T-helper 17 cell (primary cell): Measurements from ENCODE around the gene IPO9. TPM values are rescaled to one million over a fixed set of nuclear protein-coding genes. Genes with fewer than 3 reads are reported as not detected.
A peak's percentile ranks its signal among the peaks of the same experiment; 100 is the strongest.

ENCODE experiments used
- ATAC-seq: fragments of 150-1000 bp; cut with Tn5 transposase; 2 replicates; pipeline ENCODE4 v1.10.0; 2021; ENCODE audit warnings: mild to moderate bottlenecking, moderate library complexity
- DNase-seq, 3 donors: peaks; one replicate each; pipeline versions ENCODE4 v3.0.0 to v3.0.0-alpha.2; 2020 to 2021
- H3K9me3 ChIP-seq: one replicate; pipeline ENCODE4 v1.7.0; 2013; ENCODE audit warnings: low read length, mild to moderate bottlenecking; ENCODE audit not compliant: control insufficient read depth, poor library complexity, severe bottlenecking
- H3K27ac Mint-ChIP-seq: one replicate; pipeline ENCODE4 v1.8.0; 2022; ENCODE audit warnings: mild to moderate bottlenecking, moderate library complexity, mixed read lengths
- H3K27me3 Mint-ChIP-seq: one replicate; pipeline ENCODE4 v1.8.0; 2022; ENCODE audit warnings: mixed read lengths
- H3K36me3 Mint-ChIP-seq: one replicate; pipeline ENCODE4 v1.8.0; 2022; ENCODE audit warnings: low read depth, mixed read lengths
- H3K4me1 Mint-ChIP-seq: one replicate; pipeline ENCODE4 v1.8.0; 2022; ENCODE audit warnings: mild to moderate bottlenecking, mixed read lengths
- H3K4me3 Mint-ChIP-seq: one replicate; pipeline ENCODE4 v1.8.0; 2022; ENCODE audit warnings: mild to moderate bottlenecking, moderate library complexity, mixed read lengths
- total RNA-seq, 4 donors: library from RNA in 2 of 4; stranded (reverse) in 2 of 4; gene quantifications; one replicate each; pipeline ENCODE4 v1.2.3 and lab custom pipeline; 2022 to 2026

IPO9 gene
- total RNA-seq, 2 donors from 2014 or later: 24.0 to 29.3 TPM

DNA sequence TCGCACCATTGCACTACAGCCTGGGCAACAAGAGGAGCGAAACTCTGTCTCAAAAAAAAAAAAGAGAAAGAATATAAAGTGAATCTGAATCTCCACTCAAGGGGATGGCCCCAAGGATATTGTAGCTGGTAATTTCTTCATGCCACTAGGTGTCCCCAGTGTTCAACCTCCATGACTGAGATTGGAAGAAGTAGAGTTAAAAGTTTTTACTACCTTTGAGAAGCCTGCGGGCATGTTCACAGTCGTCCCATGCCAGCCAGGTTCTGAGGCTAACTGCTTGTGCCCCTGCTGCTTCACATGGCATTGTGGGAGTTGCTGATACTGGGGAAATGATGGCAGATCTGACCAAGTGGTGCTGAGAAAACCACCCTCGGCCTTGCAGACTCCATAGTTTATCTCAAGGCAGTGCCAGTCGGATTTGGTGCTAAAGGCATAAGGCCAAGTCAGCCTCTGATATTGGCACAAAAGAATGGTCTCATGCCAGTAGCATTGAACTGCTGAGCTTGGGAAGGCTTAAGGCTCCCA is 49.0 kb downstream of the IPO9 start:
- DNase-seq (no peak), ATAC-seq (no peak)
- Mint-ChIP-seq H3K27me3 (no peaks in the 10 kb centered on the region), H3K4me1 (peaks cover 3% of the 10 kb centered on the region), H3K4me3 (no peak overlapping the region), H3K27ac (no peak overlapping the region), H3K36me3 (peaks cover 4% of the 10 kb centered on the region)
- no peaks in the 10 kb centered on the region for H3K9me3 ChIP-seq

DNA sequence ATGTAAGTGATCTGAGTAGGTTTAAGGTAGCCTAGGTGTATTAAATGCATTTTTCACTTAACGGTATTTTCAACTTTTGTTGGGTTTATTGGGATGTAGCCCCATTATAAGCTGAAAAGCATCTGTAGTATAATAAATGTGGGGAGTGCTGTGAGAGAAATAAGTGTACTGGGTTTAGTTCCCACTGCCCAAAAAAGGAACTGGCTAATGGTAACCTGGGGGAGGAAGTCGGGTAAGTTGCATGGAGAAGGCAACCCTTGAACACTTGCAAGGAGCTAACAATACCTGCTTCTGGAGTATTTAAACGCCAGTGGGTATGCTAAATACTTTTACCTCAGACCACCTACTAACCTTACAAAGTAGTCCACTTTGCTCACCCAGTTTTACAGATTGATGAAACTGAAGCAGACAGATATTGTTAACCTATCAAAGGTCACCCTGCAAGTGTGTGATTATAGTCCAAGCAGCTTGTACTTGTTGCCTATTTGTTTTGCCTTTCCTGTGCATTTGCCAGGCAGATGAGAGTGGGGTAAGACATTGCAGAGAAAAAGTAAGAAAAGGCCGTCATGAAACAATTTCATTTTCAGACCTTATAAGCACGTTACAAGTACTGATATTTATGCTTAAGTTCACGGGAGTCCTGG is 52.1 kb downstream of the IPO9 start:
- Mint-ChIP-seq H3K4me1 (peaks cover 8% of the 10 kb centered on the region), H3K27me3 (peaks cover 5% of the 10 kb centered on the region), H3K27ac (no peak overlapping the region), H3K4me3 (no peak overlapping the region), H3K36me3 (no peaks in the 10 kb centered on the region)
- DNase-seq (no peak), ATAC-seq (no peak)
- H3K9me3 ChIP-seq: no peaks in the 10 kb centered on the region

DNA sequence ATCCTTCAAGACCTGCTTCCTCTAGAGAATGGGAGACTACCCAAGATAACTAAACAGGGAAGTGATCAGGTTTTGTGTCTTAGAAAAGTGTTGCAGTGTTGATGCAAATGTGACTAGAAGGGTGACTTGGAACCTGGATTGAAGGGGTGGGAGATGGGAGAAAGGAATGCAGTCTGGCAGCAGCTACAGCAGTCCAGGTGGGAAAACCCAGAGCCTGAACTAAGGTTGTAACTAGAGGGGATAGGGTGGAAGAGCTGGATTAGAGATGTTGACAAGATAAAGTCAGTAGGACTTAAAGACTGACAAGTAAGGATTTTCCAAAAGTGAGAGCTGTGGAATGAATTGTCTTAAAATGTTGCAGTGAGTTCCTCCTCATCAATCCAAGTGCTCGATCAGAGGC is 52.7 kb downstream of the IPO9 start:
- no peak overlapping the region for H3K4me3 Mint-ChIP-seq
- H3K9me3 ChIP-seq: no peaks in the 10 kb centered on the region
- no peaks in the 10 kb centered on the region for H3K36me3 Mint-ChIP-seq
- DNase-seq (no peak), ATAC-seq (no peak)
- no peak overlapping the region for H3K27ac Mint-ChIP-seq
- H3K27me3 Mint-ChIP-seq: peaks cover 6% of the 10 kb centered on the region
- peaks cover 8% of the 10 kb centered on the region for H3K4me1 Mint-ChIP-seq

DNA sequence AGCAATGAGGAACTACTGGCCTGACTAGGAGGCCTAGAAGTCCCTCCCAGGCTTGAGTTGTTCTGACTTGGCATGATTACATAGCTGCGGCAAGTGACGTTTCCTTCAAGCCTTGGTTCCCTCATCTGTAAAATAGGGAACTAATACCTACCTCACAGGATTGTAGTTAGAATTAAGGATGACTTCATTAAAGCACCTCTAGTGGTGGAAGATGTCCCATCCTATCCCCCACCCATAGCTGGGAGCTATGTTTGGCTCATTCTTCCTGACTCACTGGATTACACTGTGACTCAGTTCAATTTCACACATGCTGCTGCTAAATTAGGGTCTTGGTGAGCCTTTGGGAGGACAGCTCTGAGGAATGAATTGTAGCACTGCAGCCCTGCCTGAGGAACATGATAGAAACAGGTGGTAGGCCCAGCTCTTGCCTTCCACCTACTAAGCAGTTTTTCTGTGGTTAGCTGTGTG is 53.7 kb downstream of the IPO9 start:
- no peaks in the 10 kb centered on the region for H3K9me3 ChIP-seq
- Mint-ChIP-seq H3K27me3 (peaks cover 17% of the 10 kb centered on the region), H3K27ac (no peak overlapping the region), H3K4me1 (peaks cover 8% of the 10 kb centered on the region), H3K4me3 (no peak overlapping the region), H3K36me3 (no peaks in the 10 kb centered on the region)
- peak; percentile 71 for ATAC-seq
- DNase-seq: no peak

DNA sequence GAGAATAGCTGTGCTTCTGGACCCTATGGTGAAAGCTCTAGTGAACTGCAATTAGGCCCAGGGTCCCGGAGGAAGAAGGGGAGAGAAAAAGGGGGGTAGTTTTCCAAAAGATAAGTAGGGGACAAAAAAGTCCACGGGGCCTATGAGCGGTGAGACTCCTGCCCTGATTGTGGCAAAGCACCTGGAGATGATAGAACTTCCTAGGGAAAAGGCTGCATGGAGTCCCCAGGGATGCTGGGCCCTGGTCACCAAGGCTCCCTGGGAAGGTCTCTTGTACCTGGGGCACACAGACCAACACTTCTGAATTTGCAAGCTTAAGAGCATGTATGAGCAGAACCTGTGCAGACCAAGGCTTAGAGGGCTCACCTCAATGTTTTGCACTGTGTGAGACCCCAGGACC is 54.3 kb downstream of the IPO9 start:
- ATAC-seq (no peak), DNase-seq (no peak)
- H3K36me3 Mint-ChIP-seq: no peaks in the 10 kb centered on the region
- no peak overlapping the region for H3K4me3 Mint-ChIP-seq
- no peak overlapping the region for H3K27ac Mint-ChIP-seq
- peaks cover 11% of the 10 kb centered on the region for H3K4me1 Mint-ChIP-seq
- no peaks in the 10 kb centered on the region for H3K9me3 ChIP-seq
- peaks cover 23% of the 10 kb centered on the region for H3K27me3 Mint-ChIP-seq

DNA sequence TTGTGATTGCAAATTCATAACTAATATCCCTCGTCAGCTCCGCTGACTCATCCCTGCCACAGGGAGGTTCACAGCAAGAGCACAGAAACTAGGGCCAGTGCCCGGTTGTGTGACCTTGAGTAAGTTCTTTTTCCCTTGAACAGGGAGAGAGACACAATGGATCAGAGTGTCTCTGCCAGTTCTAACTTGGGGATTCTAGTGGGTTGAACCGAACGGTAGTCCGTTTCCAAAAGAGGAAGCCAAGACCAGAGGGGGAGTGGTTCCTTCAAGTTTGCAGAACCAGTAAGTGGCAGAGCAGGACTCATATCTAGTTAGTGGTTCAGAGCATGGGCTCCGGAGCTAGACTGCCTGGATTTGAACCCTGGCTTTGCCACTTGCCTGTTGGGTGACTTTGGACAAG is 54.8 kb downstream of the IPO9 start:
- Mint-ChIP-seq H3K4me3 (no peak overlapping the region), H3K27ac (no peak overlapping the region), H3K27me3 (peaks cover 23% of the 10 kb centered on the region), H3K36me3 (no peaks in the 10 kb centered on the region), H3K4me1 (peaks cover 12% of the 10 kb centered on the region)
- ATAC-seq (no peak), DNase-seq (no peak)
- H3K9me3 ChIP-seq: no peaks in the 10 kb centered on the region

DNA sequence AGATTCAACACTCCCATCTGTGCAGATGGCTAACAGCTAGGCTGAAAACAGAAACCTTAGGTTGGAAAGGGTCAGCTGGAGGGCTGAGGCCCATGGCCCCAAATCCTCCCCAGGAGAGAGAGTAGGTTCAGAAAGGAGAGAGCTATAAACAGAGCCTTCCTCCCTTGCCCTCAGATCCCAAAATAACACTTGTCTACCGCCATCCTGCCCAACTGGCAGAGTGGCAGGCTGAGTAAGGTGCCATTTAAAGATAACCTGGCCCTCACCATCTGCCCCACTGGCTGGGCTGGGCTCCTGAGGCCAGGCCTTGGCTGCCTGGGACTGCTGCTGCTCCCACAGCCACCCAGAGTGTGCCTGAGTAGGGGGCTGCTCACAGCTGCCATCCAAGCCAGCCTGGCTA is 55.5 kb downstream of the IPO9 start:
- no peaks in the 10 kb centered on the region for H3K36me3 Mint-ChIP-seq
- DNase-seq: no peak
- no peak overlapping the region for H3K4me3 Mint-ChIP-seq
- ATAC-seq: no peak
- peaks cover 12% of the 10 kb centered on the region for H3K4me1 Mint-ChIP-seq
- H3K27ac Mint-ChIP-seq: no peak overlapping the region
- H3K27me3 Mint-ChIP-seq: peaks cover 25% of the 10 kb centered on the region
- no peaks in the 10 kb centered on the region for H3K9me3 ChIP-seq

DNA sequence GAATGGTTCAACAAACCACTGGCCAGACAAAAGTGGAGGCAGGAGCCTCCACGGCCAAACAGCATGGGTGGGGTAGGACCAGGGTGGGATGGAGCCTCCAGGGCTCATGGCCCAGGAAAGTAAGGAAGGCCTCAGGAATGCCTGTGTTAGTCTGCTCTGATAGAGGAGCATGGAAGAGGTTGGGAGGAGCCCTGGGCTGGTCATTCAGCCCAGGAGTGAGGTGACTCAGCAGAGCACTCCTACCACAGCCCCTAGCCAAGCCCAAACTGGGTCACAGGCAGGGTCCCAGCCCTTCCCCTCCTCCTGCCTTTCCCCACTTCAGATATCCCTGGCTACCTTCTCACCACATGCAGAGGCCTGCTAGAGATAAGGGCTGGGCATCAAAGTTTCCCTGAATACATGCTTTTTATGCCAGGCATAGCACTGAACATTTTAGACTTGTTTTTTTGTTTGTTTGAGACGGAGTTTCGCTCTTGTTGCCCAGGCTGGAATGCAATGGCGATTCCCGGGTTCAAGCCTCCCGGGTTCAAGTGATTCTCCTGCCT is 56.6 kb downstream of the IPO9 start:
- Mint-ChIP-seq H3K27ac (no peak overlapping the region), H3K4me1 (peaks cover 14% of the 10 kb centered on the region), H3K36me3 (no peaks in the 10 kb centered on the region), H3K4me3 (no peak overlapping the region), H3K27me3 (peaks cover 35% of the 10 kb centered on the region)
- DNase-seq: no peak
- no peaks in the 10 kb centered on the region for H3K9me3 ChIP-seq
- ATAC-seq: no peak

DNA sequence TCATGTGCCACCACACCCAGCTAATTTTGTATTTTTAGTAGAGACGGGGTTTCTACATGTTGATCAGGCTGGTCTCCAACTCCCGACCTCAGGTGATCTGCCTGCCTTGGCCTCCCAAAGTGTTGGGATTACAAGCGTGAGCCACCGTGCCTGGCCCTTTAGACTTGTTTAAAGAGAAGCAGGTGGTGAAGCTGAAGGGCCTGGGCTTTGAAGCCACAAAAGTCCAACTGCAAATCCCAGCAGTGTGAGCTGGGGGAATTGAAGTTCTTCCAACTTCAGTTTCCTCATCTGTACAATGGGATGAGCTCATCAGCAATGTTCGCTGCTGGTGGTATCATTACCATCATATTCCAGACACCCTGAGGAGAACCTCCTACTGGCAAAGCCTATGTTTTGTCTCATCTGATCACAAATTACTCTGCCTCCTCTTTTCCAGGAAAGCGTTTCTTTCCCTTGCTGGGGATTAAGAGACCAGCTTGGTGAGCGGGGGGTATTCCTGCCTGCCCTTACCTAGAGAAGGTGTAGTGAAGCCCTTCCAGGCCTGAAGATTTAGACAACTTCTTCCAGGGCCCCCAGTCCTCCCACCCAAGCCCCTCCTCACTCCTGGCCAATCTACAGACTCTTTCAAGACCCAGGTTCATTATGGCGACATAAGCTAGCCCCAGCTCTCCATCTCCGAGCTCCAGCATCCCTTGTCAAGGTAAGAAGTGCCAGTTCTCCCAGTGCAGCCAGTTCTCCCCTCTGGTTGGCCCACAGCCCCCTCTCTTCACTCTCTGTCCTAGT is 57.3 kb downstream of the IPO9 start:
- H3K27me3 Mint-ChIP-seq: peaks cover 42% of the 10 kb centered on the region
- no peak overlapping the region for H3K4me3 Mint-ChIP-seq
- ATAC-seq (no peak), DNase-seq (no peak)
- peaks cover 14% of the 10 kb centered on the region for H3K4me1 Mint-ChIP-seq
- H3K9me3 ChIP-seq: no peaks in the 10 kb centered on the region
- no peaks in the 10 kb centered on the region for H3K36me3 Mint-ChIP-seq
- no peak overlapping the region for H3K27ac Mint-ChIP-seq

DNA sequence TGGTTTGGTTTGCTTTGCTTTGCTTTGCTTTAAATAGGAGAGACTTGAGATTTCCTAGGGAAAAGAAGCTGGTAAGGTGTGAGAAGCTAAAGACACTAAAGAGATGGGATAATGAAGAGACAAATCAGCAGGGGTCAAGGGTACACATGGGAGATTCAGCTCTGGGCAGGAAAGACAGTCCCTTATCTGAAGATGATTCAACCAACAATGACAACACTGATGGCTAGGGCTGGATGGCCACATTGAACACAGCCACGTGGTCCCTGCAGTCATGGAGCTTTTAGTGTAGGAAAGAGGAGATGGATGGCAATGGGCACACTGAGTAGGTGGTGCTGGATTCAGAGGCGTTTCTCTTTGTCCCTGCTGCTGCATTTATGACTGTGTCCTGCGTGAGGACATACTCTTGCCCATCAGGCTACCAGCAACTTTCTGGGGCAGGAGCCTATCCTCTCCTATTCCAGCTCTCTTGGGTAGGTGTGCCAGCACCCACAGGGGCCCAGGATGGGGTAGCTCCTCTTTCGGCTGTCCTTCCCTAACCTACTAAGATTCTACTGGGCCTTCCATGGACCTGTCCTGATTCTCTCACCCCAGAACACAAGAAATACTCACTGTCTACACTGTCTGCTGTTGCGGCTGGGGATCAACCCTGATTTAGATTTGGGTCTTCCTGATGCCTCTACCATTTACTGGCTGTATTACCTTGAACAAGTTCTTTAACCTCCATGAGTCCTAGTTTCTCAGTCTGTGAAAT is 58.3 kb downstream of the IPO9 start:
- Mint-ChIP-seq H3K36me3 (peaks cover 3% of the 10 kb centered on the region), H3K4me3 (no peak overlapping the region), H3K27me3 (peaks cover 52% of the 10 kb centered on the region), H3K4me1 (peaks cover 11% of the 10 kb centered on the region), H3K27ac (no peak overlapping the region)
- H3K9me3 ChIP-seq: no peaks in the 10 kb centered on the region
- DNase-seq (no peak), ATAC-seq (no peak)

DNA sequence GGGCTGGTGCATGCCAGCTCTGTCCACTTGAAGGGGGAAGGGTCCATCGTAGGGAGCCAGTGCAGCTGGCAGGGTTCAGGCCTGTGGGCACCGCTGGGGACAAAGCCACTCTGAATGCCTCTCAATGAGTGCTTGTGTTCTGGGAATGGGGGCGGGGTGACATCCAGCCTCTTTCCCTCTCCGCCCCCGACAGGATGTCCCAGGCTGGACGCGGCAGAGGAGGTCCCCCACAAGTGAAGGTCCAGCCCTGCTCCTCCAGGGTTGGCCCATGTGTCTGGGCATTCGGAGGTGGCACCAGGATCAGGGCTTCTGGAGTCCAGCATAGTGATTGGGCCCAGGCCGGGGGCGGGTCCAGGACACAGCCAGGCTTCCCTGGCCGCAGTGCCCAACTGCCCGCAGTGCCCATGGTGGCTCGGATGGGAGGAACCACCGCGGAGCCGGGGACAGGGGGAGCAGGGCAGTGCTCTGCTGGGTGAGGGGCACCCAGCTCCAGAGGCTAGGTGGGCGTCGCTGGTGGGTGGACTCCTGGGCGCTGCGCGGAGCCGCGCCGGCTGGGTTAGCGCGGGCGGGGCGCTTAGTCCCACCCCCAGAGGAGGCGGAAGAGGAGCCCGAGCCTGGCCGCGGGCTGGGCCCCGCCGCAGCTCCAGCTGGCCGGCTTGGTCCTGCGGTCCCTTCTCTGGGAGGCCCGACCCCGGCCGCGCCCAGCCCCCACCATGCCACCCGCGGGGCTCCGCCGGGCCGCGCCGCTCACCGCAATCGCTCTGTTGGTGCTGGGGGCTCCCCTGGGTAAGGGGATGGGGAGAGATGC is 59.5 kb downstream of the IPO9 start, which contains the start of gene SHISA4:
Gene SHISA4, plus strand, starts transcription at position 617 of the 808 bp plus-strand sequence. Its CDS starts 97 bp downstream, at position 714.
- Mint-ChIP-seq H3K27me3 (peaks cover 62% of the 10 kb centered on the region), H3K27ac (no peak within 1 kb of the TSS), H3K4me1 (peaks cover 11% of the 10 kb centered on the region), H3K4me3 (peak within 1 kb of the TSS; percentile 62), H3K36me3 (peaks cover 3% of the 10 kb centered on the region)
- DNase-seq (no peak), ATAC-seq (peak; percentile 66)
- H3K9me3 ChIP-seq: no peaks in the 10 kb centered on the region
